Mucosa of descending colon (tissue), 3 donors: Measurements from ENCODE around the gene VPS37B. TPM values are rescaled to one million over a fixed set of nuclear protein-coding genes. Genes with fewer than 3 reads are reported as not detected.

Experiments
- ATAC-seq: fragments of 200-7000 bp; cut with Tn5 transposase; one replicate; pipeline ENCODE4 v1.9.1; 2020; ENCODE audit warnings: mild to moderate bottlenecking, moderate library complexity
- DNase-seq, 3 donors: peaks; one replicate each; pipeline ENCODE4 v3.0.0-alpha.2; 2020
- H3K36me3 ChIP-seq: fragments of 200-600 bp; one replicate; pipeline ENCODE4 v1.8.0; 2021; ENCODE audit warnings: low read depth, mild to moderate bottlenecking
- H3K4me1 ChIP-seq: fragments of 200-600 bp; one replicate; pipeline ENCODE4 v1.8.0; 2021; ENCODE audit warnings: low read depth, mild to moderate bottlenecking
- H3K4me3 ChIP-seq: fragments of 200-600 bp; one replicate; pipeline ENCODE4 v1.8.0; 2021; ENCODE audit warnings: mild to moderate bottlenecking
- H3K9me3 ChIP-seq: fragments of 200-600 bp; one replicate; pipeline ENCODE4 v1.8.0; 2021; ENCODE audit warnings: mild to moderate bottlenecking
- intact Hi-C, 2 donors: fragments of 100-400 bp; cut with DNase I in 1 of 2; cut with micrococcal nuclease in 1 of 2; formaldehyde crosslinking; loops; one replicate each; pipeline versions ENCODE4 v1.11.0 to v1.11.1; 2022; cut with DNase I, micrococcal nuclease
- total RNA-seq, 3 donors: library from RNA; stranded (reverse); fragmentation: NEBNext Ultra II Directional in 2 of 3; extraction: Animal tissue kit (Norgen Biotek cat#: 25700) in 2 of 3; gene quantifications; one replicate each; pipeline versions ENCODE4 v1.2.1 to v1.2.4, GENCODE V29; 2021 to 2023
- TF ChIP-seq, protein P1 (sequence below): fragments of 200-600 bp; IDR thresholded peaks from one replicate; pipeline ENCODE4 v1.8.0; 2022; ENCODE audit warnings: antibody characterized with exemption, mild to moderate bottlenecking
- donor health status: DM: no; HTN: no; CAD: no; lungs with moderate emphysema.
- donor health status: DM: no; HTN: no; CAD: no.
- donor health status: DM: no; HTN: yes; CAD: no.

The VPS37B gene
- total RNA-seq, 3 donors from 2014 or later, result 50.7 to 108 (median 81.8) TPM

DNA sequence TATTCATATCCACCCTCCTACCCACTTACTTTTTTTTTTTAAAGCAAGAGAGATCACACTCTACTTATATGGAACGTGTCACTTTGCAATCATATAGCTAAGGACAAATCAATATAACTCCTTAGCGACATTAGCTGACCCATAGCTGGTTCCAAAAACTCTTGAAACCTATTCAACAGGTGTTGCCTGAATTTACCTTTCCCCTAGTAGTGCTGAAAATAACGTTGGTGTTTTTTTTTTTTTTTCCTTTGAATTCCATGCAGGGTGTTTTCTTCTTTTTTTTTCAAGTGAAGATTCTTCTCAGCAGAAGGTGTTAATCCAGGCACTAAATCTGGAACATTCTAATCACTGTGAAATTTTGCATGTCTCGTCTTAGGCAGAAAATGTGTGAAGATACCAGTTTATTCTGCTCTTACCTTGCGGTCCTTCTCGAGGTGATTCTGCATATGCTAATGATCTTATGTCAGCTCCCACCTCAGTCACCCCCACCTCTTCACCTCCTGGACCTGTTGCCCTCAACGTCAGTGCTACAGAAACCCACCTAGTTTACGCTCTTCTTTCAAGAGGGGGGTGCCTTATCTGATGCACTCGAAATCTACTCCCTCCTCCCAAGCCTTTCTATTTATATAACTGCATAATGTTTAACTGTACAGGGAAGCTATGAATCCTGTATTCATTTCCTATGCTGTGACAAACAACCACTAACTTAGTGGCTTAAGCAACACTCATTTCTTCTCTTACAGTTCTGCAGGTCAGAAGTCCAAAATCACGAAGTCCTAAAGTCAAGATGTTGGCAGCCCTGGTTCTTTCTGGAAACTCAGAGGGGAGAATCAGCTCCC is 7.1 kb upstream of the VPS37B start:
- ATAC-seq (peak; percentile 77), DNase-seq (peak in 1 of 3 donors; percentile 22)
- intact Hi-C loops, result no loop called here
- H3K4me1 ChIP-seq, result peaks cover 13% of the 10 kb centered on the region
- H3K9me3 ChIP-seq, result no peaks in the 10 kb centered on the region
- H3K4me3 ChIP-seq, result no peak overlapping the region
- TF ChIP-seq, protein P1, sequence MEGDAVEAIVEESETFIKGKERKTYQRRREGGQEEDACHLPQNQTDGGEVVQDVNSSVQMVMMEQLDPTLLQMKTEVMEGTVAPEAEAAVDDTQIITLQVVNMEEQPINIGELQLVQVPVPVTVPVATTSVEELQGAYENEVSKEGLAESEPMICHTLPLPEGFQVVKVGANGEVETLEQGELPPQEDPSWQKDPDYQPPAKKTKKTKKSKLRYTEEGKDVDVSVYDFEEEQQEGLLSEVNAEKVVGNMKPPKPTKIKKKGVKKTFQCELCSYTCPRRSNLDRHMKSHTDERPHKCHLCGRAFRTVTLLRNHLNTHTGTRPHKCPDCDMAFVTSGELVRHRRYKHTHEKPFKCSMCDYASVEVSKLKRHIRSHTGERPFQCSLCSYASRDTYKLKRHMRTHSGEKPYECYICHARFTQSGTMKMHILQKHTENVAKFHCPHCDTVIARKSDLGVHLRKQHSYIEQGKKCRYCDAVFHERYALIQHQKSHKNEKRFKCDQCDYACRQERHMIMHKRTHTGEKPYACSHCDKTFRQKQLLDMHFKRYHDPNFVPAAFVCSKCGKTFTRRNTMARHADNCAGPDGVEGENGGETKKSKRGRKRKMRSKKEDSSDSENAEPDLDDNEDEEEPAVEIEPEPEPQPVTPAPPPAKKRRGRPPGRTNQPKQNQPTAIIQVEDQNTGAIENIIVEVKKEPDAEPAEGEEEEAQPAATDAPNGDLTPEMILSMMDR, result no peak
- H3K36me3 ChIP-seq, result no peaks in the 10 kb centered on the region

DNA sequence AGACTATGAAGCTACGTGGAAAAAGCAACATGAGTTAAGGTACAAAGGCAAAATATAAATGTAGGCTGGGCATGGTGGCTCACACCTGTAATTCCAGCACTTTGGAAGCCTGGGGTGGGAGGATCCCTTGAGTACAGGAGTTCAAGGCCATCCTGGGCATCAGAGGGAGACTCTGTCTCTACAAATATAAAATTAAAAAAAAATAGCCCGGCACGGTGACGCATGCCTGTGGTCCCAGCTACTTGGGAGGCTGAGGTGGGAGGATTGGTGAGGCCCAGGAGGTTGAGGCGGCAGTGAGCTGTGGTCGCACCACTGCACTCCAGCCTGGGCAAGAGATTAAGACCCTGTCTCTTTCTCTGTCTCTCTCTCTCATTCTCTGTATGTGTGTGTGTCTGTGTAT is 4.0 kb upstream of the VPS37B start:
- TF ChIP-seq, protein P1, result no peak
- no peak for DNase-seq

DNA sequence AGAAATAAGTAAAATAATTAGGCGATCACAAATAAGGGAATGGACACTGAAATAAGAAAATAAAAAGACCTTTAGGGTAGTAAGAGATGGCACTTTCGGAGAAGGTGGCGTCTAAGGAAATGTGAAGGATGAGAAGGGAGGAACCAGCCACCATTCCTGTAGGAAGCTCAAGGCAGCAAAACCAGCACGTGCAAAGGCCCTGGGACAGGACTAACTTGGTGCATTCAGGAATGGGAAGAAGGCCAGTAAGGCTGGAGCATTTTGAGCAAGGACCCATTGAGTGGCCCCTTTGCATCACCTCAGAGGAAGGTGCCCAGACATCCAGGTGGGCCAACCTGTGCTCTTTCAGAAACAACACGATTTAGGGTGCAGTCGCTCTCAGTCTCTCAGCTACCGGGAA is 738 bp upstream of the VPS37B start:
- ATAC-seq, result no peak
- no peak overlapping the region for H3K4me3 ChIP-seq
- H3K9me3 ChIP-seq, result no peaks in the 10 kb centered on the region
- DNase-seq, result peak in 1 of 3 donors; percentile 43
- peaks cover 25% of the 10 kb centered on the region for H3K4me1 ChIP-seq
- TF ChIP-seq, protein P1, result no peak
- intact Hi-C loops, result no loop called here
- H3K36me3 ChIP-seq, result no peaks in the 10 kb centered on the region

More for the DNA sequence above, 4.0 kb upstream of the VPS37B start:
- ATAC-seq, result no peak
- no peaks in the 10 kb centered on the region for H3K9me3 ChIP-seq
- peaks cover 7% of the 10 kb centered on the region for H3K4me1 ChIP-seq
- H3K36me3 ChIP-seq, result no peaks in the 10 kb centered on the region
- no peak overlapping the region for H3K4me3 ChIP-seq
- intact Hi-C loops, result no loop called here

DNA sequence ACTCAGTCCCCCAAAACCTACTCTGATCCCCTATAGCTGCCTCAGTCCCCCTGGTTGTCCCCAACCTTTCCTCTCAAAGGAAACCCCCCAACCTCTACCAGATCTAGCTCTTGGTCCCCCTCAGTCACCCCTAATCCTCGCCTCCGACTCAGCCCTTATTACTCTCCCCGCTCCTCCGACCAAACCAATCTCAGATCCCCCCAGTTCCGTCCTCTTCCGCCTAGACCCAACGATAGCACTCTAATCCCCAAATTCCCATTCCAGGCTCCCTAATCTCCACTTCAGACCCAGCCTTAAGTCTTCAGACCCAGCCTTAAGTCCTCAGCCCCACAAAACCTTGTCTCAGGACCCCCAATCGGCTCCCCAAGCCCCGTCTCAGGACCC is 612 bp downstream of the VPS37B start:
- no peak for ATAC-seq

DNA sequence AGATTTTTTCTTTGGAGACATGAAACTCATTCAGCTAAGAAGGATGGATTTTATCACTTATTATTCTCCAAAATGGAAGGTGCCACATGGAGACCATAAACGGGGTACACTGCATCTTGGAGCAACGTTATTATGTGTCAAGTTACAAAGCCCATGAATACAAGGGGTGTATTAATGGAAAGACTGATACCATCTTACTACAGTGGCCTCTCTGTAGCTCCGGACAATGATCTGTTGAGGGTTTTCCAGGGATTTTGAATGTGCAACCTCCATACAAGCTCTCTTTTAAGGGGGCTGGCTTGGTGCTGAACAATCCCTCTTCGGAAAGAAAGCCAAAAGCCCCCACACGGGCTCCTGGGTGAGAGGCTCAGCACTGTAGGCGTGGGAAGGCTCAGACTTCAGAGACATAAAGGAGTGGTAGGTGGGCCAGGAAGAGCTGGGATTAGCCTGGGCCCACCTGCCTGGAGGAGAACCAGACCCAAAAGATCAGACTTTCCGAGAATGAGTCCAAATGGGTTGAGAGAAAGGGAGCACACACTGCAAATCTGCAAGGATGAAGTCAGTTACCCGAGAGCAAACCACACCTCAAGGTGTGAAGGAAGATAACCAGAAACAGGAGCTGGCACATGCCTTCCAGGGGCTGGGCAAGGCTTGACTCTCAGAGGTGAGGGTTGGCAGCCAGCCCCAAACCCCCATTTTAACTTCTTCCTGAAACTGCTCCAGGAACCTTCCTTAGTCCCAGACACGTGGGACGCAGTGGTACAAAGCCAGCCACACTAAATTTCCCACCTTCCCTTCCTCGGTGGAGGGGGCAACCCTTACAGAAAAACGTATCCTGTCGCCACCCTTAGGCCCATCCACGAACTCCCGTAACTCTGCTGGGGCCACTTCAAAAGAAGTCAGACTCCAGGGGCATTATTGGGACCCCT is 1.5 kb downstream of the VPS37B start:
- TF ChIP-seq, protein P1, result no peak
- Histone ChIP-seq H3K4me3 (peak overlapping the region; percentile 74), H3K4me1 (peaks cover 46% of the 10 kb centered on the region), H3K9me3 (no peaks in the 10 kb centered on the region), H3K36me3 (no peaks in the 10 kb centered on the region)
- ATAC-seq, result peak; percentile 65
- intact Hi-C loops, result no loop called here
- DNase-seq, result peak; percentile 75 to 84 (median 78)

More for the DNA sequence above, 612 bp downstream of the VPS37B start:
- peaks cover 37% of the 10 kb centered on the region for H3K4me1 ChIP-seq
- peak overlapping the region; percentile 74 for H3K4me3 ChIP-seq
- H3K36me3 ChIP-seq, result no peaks in the 10 kb centered on the region
- intact Hi-C loops, result no loop called here
- H3K9me3 ChIP-seq, result no peaks in the 10 kb centered on the region
- DNase-seq, result no peak
- TF ChIP-seq, protein P1, result no peak
